IMR-90 (cell line): ENCODE measurements around the gene DNASE1L1. TPM values are rescaled to one million over a fixed set of nuclear protein-coding genes. Genes with fewer than 3 reads are reported as not detected.

Experiments
- ATAC-seq: fragments of 200-7000 bp; cut with Tn5 transposase; 2 replicates; pipeline ENCODE4 v1.9.1; 2020; ENCODE audit warnings: low read depth, mild to moderate bottlenecking, moderate library complexity
- BruUV-seq: library from RNA; stranded (reverse); fragments of 400-500 nt; replicated peaks from 2 replicates; lab custom pipeline; 2021; lab: Mats Ljungman, UMichigan
- CTCF ChIA-PET: fragments of 300-600 bp; formaldehyde crosslinking; extraction: SDS; loops from one replicate; lab custom pipeline; 2021; ENCODE audit warnings: antibody characterized with exemption; lab: Yijun Ruan, JAX
- POLR2A ChIA-PET: fragments of 300-600 bp; sonication (Branson Sonifier 250); formaldehyde crosslinking; loops from one replicate; lab custom pipeline; 2022; ENCODE audit warnings: antibody characterized with exemption; ENCODE audit not compliant: unreplicated experiment; lab: Charles Lee
- DNase-seq: peaks from one replicate; pipeline ENCODE4 v3.0.0; 2013
- H2AFZ ChIP-seq: replicated peaks from 2 replicates; pipeline ENCODE3; 2013; ENCODE audit warnings: low read length, mild to moderate bottlenecking; ENCODE audit not compliant: poor library complexity
- H2AK5ac ChIP-seq: 2 replicates; pipeline ENCODE4 v1.6.1; 2013; ENCODE audit warnings: low read depth, low read length, inconsistent platforms
- H2AK9ac ChIP-seq: replicated peaks from 2 replicates; pipeline ENCODE3; 2013; ENCODE audit warnings: mild to moderate bottlenecking, low read depth, low read length, moderate library complexity; ENCODE audit not compliant: poor library complexity
- H2BK120ac ChIP-seq: 2 replicates; pipeline ENCODE4 v1.6.1; 2013; ENCODE audit warnings: low read depth, low read length, inconsistent platforms
- H2BK15ac ChIP-seq: 3 replicates; pipeline ENCODE4 v1.6.1; 2013; ENCODE audit warnings: low read depth, low read length, inconsistent platforms
- H2BK20ac ChIP-seq: 2 replicates; pipeline ENCODE4 v1.6.1; 2013; ENCODE audit warnings: low read depth, mild to moderate bottlenecking, inconsistent platforms, low read length, moderate library complexity
- H2BK5ac ChIP-seq: 2 replicates; pipeline ENCODE4 v1.6.1; 2013; ENCODE audit warnings: mild to moderate bottlenecking, low read depth, low read length, inconsistent platforms; ENCODE audit not compliant: poor library complexity, severe bottlenecking
- H3K14ac ChIP-seq: replicated peaks from 2 replicates; pipeline ENCODE4 v1.6.1; 2013; ENCODE audit warnings: low read depth, low read length, inconsistent platforms
- H3K18ac ChIP-seq: 2 replicates; pipeline ENCODE4 v1.6.1; 2013; ENCODE audit warnings: low read depth, low read length, control low read depth
- H3K23ac ChIP-seq: 2 replicates; pipeline ENCODE4 v1.6.1; 2013; ENCODE audit warnings: low read depth, low read length, inconsistent platforms
- H3K27ac ChIP-seq: 2 replicates; pipeline ENCODE4 v1.5.1; 2013; ENCODE audit warnings: mild to moderate bottlenecking, control low read depth, low read length; ENCODE audit not compliant: insufficient read depth
- H3K27me3 ChIP-seq: 2 replicates; pipeline ENCODE4 v1.6.1; 2013; ENCODE audit warnings: low read length; ENCODE audit not compliant: control insufficient read depth, insufficient read depth
- H3K36me3 ChIP-seq: 2 replicates; pipeline ENCODE4 v1.6.1; 2013; ENCODE audit warnings: low read length, mixed read lengths; ENCODE audit not compliant: control insufficient read depth, insufficient read depth
- H3K4ac ChIP-seq: 2 replicates; pipeline ENCODE4 v1.6.1; 2013; ENCODE audit warnings: low read depth, low read length, inconsistent platforms
- H3K4me1 ChIP-seq: 2 replicates; pipeline ENCODE4 v1.6.1; 2013; ENCODE audit warnings: low read length, mixed read lengths; ENCODE audit not compliant: control insufficient read depth, insufficient read depth
- H3K4me2 ChIP-seq: 2 replicates; pipeline ENCODE4 v1.6.1; 2013; ENCODE audit warnings: low read depth, mild to moderate bottlenecking, control low read depth, low read length, moderate library complexity
- H3K4me3 ChIP-seq: 2 replicates; pipeline ENCODE4 v1.5.1; 2013; ENCODE audit warnings: low read depth, mild to moderate bottlenecking, control low read depth, low read length, moderate library complexity; ENCODE audit not compliant: insufficient read depth
- H3K56ac ChIP-seq: 2 replicates; pipeline ENCODE4 v1.6.1; 2013; ENCODE audit warnings: low read length, inconsistent platforms; ENCODE audit not compliant: insufficient read depth; ENCODE audit errors: extremely low read depth
- H3K79me1 ChIP-seq, 2 experiments: 2 replicates each; pipeline ENCODE4 v1.6.1; 2013; ENCODE audit warnings: low read length in 2 of 2, inconsistent platforms in 1 of 2, low read depth in 1 of 2
- H3K9ac ChIP-seq: 2 replicates; pipeline ENCODE4 v1.6.1; 2013; ENCODE audit warnings: low read depth, low read length, control low read depth
- H3K9me1 ChIP-seq: 2 replicates; pipeline ENCODE4 v1.6.1; 2013; ENCODE audit warnings: low read length, inconsistent platforms; ENCODE audit not compliant: insufficient read depth
- H3K9me3 ChIP-seq: 2 replicates; pipeline ENCODE4 v1.6.1; 2013; ENCODE audit warnings: low read length; ENCODE audit not compliant: control insufficient read depth, insufficient read depth
- H4K20me1 ChIP-seq: 2 replicates; pipeline ENCODE4 v1.6.1; 2013; ENCODE audit warnings: low read length, inconsistent platforms; ENCODE audit not compliant: insufficient read depth
- H4K5ac ChIP-seq: 2 replicates; pipeline ENCODE4 v1.6.1; 2013; ENCODE audit warnings: mild to moderate bottlenecking, low read depth, low read length, control low read depth
- H4K8ac ChIP-seq, 2 experiments: 2 replicates each; pipeline ENCODE4 v1.6.1; 2013; ENCODE audit warnings: low read depth in 2 of 2, low read length in 2 of 2, control low read depth in 1 of 2, inconsistent platforms in 1 of 2
- H4K91ac ChIP-seq: 2 replicates; pipeline ENCODE4 v1.6.1; 2013; ENCODE audit warnings: low read depth, low read length, inconsistent platforms; ENCODE audit not compliant: insufficient read depth
- BHLHE40 ChIP-seq: fragments of 150-350 bp; IDR thresholded peaks from 2 replicates; pipeline ENCODE4 v1.6.1; 2016; ENCODE audit warnings: mild to moderate bottlenecking, low read depth, low read length
- POLR2A ChIP-seq: IDR thresholded peaks from 2 replicates; pipeline ENCODE4 v1.6.1; 2012; ENCODE audit warnings: mild to moderate bottlenecking, low read depth, low read length
- WGBS, 2 experiments: methylation state at CpG; one replicate each; pipeline versions ENCODE4 v1.1.5 to v1.1.7; 2013; ENCODE audit warnings: missing lambda C conversion rate in 2 of 2; ENCODE audit not compliant: insufficient read length in 1 of 2; ENCODE audit errors: extremely low coverage in 2 of 2; 5-methylcytosine and 5-hydroxymethylcytosine counted together
- dilution Hi-C: fragments of 300-500 bp; cut with HindIII; formaldehyde crosslinking; loops from one replicate; pipeline ENCODE4 v1.14.3; 2018; ENCODE audit warnings: low sequenced_read_pairs; ENCODE audit not compliant: unreplicated experiment
- in situ Hi-C: fragments of 300-500 bp; cut with MboI; formaldehyde crosslinking; loops from 3 replicates; pipeline ENCODE4 v1.14.3; 2019; ENCODE audit warnings: low sequenced_read_pairs, inconsistent platforms, mixed read lengths
- intact Hi-C: fragments of 100-400 bp; cut with micrococcal nuclease; formaldehyde crosslinking; loops from 2 replicates; pipeline ENCODE4 v1.10.0; 2022
- polyA plus RNA-seq, 3 experiments: library from polyadenylated mRNA; depleted of rRNA; stranded (reverse); fragments of >200 nt; gene quantifications; 2 replicates each; pipeline ENCODE4 v1.2.3, GENCODE V29; 2012; ENCODE audit warnings: low replicate concordance in 1 of 3
- total RNA-seq: library from RNA; depleted of rRNA; stranded (reverse); fragments of >200 nt; gene quantifications from 2 replicates; pipeline ENCODE4 v1.2.3, GENCODE V29; 2012

DNASE1L1 gene
- total and polyA plus RNA-seq, 2 of the 4 experiments (the other 2 are of a cell fraction) = 51.4 to 55.5 TPM

DNA sequence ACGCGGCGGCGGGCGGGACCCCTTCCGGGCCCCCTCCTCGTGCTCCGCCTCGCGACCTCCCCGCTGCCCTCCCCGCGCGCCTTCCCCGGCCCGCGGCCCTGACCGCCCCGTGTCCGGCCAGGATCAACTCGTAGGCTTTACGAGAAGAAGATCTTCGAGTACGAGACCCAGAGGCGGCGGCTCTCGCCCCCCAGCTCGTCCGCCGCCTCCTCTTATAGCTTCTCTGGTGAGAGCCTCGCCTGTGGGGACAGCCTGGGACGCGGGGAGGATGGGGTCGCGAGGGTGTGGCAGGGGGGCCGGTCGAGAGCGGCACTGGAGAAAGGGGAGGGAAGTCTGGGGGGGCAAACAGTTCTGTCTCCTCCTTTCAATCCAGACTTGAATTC, 29.5 kb downstream of the DNASE1L1 start:
- peak overlapping the region; percentile 35 for H4K91ac ChIP-seq
- peak overlapping the region; percentile 93 for H3K27ac ChIP-seq
- dilution Hi-C loops (no loop called here), intact Hi-C loops (no loop called here), in situ Hi-C loops (no loop called here)
- peak overlapping the region; percentile 94 for H3K9ac ChIP-seq
- peaks cover 13% of the 10 kb centered on the region for H3K4me1 ChIP-seq
- 0 out of 2 replicates have a peak, but pooled peaks cover 5% of the 10 kb centered on the region for H3K9me1 ChIP-seq
- H2BK15ac ChIP-seq = no peak overlapping the region
- peak overlapping the region; percentile 91; the same call in 1 of the 2 replicates for H3K23ac ChIP-seq
- H2AK9ac ChIP-seq = peak overlapping the region; percentile 97
- peak; percentile 12 for TF ChIP-seq POLR2A
- no peak for TF ChIP-seq BHLHE40
- H3K9me3 ChIP-seq = no peaks in the 10 kb centered on the region
- peak overlapping the region; percentile 34; the same call in 1 of the 2 replicates for H3K18ac ChIP-seq
- no peaks in the 10 kb centered on the region for H3K27me3 ChIP-seq
- ChIA-PET CTCF (no interaction called here), POLR2A (interaction anchor here (0.5 to 0.8 kb wide), 4 partner anchors 9 to 787 kb away, joined by 3 to 7 read pairs (median 3); no protein-coding TSS in a partner anchor)
- H3K4me2 ChIP-seq = peak overlapping the region; percentile 89
- peak overlapping the region; percentile 96 for H3K4me3 ChIP-seq
- H4K8ac ChIP-seq = peak overlapping the region; percentile 66; a peak in 3 of 4 replicates
- H4K5ac ChIP-seq = 0 out of 2 replicates have a peak overlapping the region, but pooled peaks have one; percentile 30
- H4K20me1 ChIP-seq = peaks cover 17% of the 10 kb centered on the region
- peak overlapping the region; percentile 52; the same call in 1 of the 2 replicates for H3K56ac ChIP-seq
- peak overlapping the region; percentile 49 for H2AK5ac ChIP-seq
- TSS peak; percentile 95 for BruUV-seq
- H2BK20ac ChIP-seq = no peak overlapping the region
- peak overlapping the region; percentile 79 for H2AFZ ChIP-seq
- peak overlapping the region; percentile 79 for H3K14ac ChIP-seq
- H2BK5ac ChIP-seq = peak overlapping the region; percentile 79
- H2BK120ac ChIP-seq = no peak overlapping the region
- WGBS, 2 experiments = 42% methylated on average over 6 of the region's 38 CpGs; no CpG with 5 or more reads in 1 of the 2 experiments
- no peak for ATAC-seq
- H3K79me1 ChIP-seq = peaks cover 0 to 30% of the 10 kb centered on the region in 2 experiments; a peak in 3 of 4 replicates
- peak overlapping the region; percentile 86 for H3K4ac ChIP-seq
- H3K36me3 ChIP-seq = peaks cover 11% of the 10 kb centered on the region; the same call in 1 of the 2 replicates
- DNase-seq = no peak
